PC-9 (cell line): ENCODE results near the gene CDCA5. TPM values are rescaled to one million over a fixed set of nuclear protein-coding genes. Genes with fewer than 3 reads are reported as not detected.

Experiments used
- BruUV-seq: library from RNA; stranded (reverse); fragments of 400-500 nt; replicated peaks from 2 replicates; lab custom pipeline; 2021; lab: Mats Ljungman, UMichigan
- CTCF ChIA-PET: fragments of 300-600 bp; sonication (Branson Sonifier 250); formaldehyde crosslinking; loops from one replicate; lab custom pipeline; 2022; ENCODE audit warnings: antibody characterized with exemption; lab: Charles Lee
- POLR2A ChIA-PET: fragments of 300-600 bp; sonication (Branson Sonifier 250); formaldehyde crosslinking; loops from one replicate; lab custom pipeline; 2022; ENCODE audit warnings: antibody characterized with exemption; ENCODE audit not compliant: unreplicated experiment; lab: Charles Lee
- DNase-seq, 2 experiments: peaks; one replicate each; pipeline versions ENCODE4 v3.0.0 to v3.0.0-alpha.2; 2015 to 2022; ENCODE audit warnings: mixed read lengths in 1 of 2
- H2AFZ ChIP-seq: fragments of 200-600 bp; sonication (generic); 2 replicates; pipeline ENCODE4 v1.8.1; 2017; ENCODE audit warnings: antibody characterized with exemption
- H3F3A ChIP-seq: fragments of 200-600 bp; sonication (generic); 2 replicates; pipeline ENCODE4 v1.8.1; 2017; ENCODE audit warnings: antibody characterized with exemption, mild to moderate bottlenecking, low read depth; ENCODE audit not compliant: insufficient read depth
- H3K27ac ChIP-seq: fragments of 200-600 bp; sonication (generic); 2 replicates; pipeline ENCODE4 v1.6.1; 2016; ENCODE audit warnings: mixed run types
- H3K27me3 ChIP-seq: fragments of 200-600 bp; sonication (generic); 2 replicates; pipeline ENCODE4 v1.6.1; 2016; ENCODE audit warnings: low read depth, mixed run types; ENCODE audit not compliant: insufficient read depth
- H3K36me3 ChIP-seq: fragments of 200-600 bp; sonication (generic); 2 replicates; pipeline ENCODE4 v1.6.1; 2016; ENCODE audit warnings: low read depth, mixed run types
- H3K4me1 ChIP-seq: fragments of 200-600 bp; sonication (generic); replicated peaks from 2 replicates; pipeline ENCODE4 v1.6.1; 2016; ENCODE audit warnings: mixed run types; ENCODE audit not compliant: insufficient read depth
- H3K4me2 ChIP-seq: fragments of 200-600 bp; sonication (generic); 2 replicates; pipeline ENCODE4 v1.6.1; 2017; ENCODE audit warnings: mixed run types
- H3K4me3 ChIP-seq: fragments of 200-600 bp; sonication (generic); 2 replicates; pipeline ENCODE4 v1.6.1; 2016; ENCODE audit warnings: mixed run types
- H3K79me2 ChIP-seq: fragments of 200-600 bp; sonication (generic); 2 replicates; pipeline ENCODE4 v1.6.1; 2017; ENCODE audit warnings: low read depth, mixed run types
- H3K9me2 ChIP-seq: fragments of 200-600 bp; sonication (generic); 2 replicates; pipeline ENCODE4 v1.8.1; 2017; ENCODE audit warnings: mild to moderate bottlenecking; ENCODE audit not compliant: insufficient read depth
- H3K9me3 ChIP-seq: fragments of 200-600 bp; sonication (generic); 2 replicates; pipeline ENCODE4 v1.8.1; 2016; ENCODE audit warnings: low read depth; ENCODE audit not compliant: insufficient read depth
- H4K20me1 ChIP-seq: fragments of 200-600 bp; sonication (generic); 2 replicates; pipeline ENCODE4 v1.8.1; 2017; ENCODE audit not compliant: insufficient read depth
- CTCF ChIP-seq: fragments of 200-600 bp; sonication (generic); conservative IDR thresholded peaks from 2 replicates; pipeline ENCODE4 v1.6.1; 2017; ENCODE audit warnings: mixed run types, antibody characterized with exemption, mild to moderate bottlenecking, moderate library complexity
- EZH2 ChIP-seq: fragments of 200-600 bp; sonication (generic); IDR thresholded peaks from 2 replicates; pipeline ENCODE4 v1.8.0; 2017; ENCODE audit warnings: antibody characterized with exemption, low read depth
- intact Hi-C: fragments of 100-400 bp; cut with micrococcal nuclease; formaldehyde crosslinking; loops from one replicate; pipeline ENCODE4 v1.10.0; 2022; ENCODE audit not compliant: unreplicated experiment
- total RNA-seq: library from RNA; stranded (reverse); gene quantifications from 2 replicates; pipeline ENCODE4 v1.2.3, GENCODE V29; 2021

CDCA5 gene
- total RNA-seq, 1 experiment from 2014 or later, result 86.4 TPM

DNA sequence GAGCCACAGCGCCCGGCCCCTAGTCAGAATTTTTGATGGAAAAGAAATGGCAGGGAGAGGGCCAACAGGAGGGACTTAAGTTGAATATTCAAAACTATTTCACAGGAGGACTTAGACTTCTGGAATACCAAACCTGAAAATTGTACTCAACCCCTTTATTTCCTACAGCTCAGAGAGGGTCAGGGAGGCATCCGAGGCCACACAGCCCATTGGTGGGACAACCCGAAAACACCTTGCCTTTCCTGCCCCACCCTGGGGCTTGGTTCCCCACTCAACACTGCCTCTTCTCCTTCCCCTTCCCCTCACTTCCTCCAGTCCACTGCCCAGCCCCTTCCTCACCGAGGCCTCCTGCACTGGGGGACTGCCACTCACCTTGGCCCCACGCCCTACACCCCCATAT is 26.8 kb downstream of the CDCA5 start:
- BruUV-seq, result no TSS peak
- no peaks in the 10 kb centered on the region for H3F3A ChIP-seq

GRCh38 chr11:65055538-65055937 is 28.3 kb downstream of the CDCA5 start:
- no TSS peak for BruUV-seq

More for the DNA sequence above, 26.8 kb downstream of the CDCA5 start:
- no peaks in the 10 kb centered on the region for H3K9me3 ChIP-seq
- ChIA-PET CTCF (interaction anchor here (0.6 kb wide), 1 partner anchor 21 kb away, joined by 5 read pairs; no protein-coding TSS in a partner anchor), POLR2A (no interaction called here)
- intact Hi-C loops, result no loop called here
- no peak overlapping the region for H3K4me3 ChIP-seq
- no peaks in the 10 kb centered on the region for H3K4me1 ChIP-seq
- no peak for DNase-seq
- TF ChIP-seq CTCF (no peak), EZH2 (no peak)
- H4K20me1 ChIP-seq, result no peaks in the 10 kb centered on the region
- H3K27me3 ChIP-seq, result no peaks in the 10 kb centered on the region
- H3K4me2 ChIP-seq, result no peak overlapping the region
- no peaks in the 10 kb centered on the region for H3K9me2 ChIP-seq
- H3K79me2 ChIP-seq, result no peaks in the 10 kb centered on the region
- no peak overlapping the region for H3K27ac ChIP-seq
- H3K36me3 ChIP-seq, result no peaks in the 10 kb centered on the region
- H2AFZ ChIP-seq, result no peak overlapping the region

DNA sequence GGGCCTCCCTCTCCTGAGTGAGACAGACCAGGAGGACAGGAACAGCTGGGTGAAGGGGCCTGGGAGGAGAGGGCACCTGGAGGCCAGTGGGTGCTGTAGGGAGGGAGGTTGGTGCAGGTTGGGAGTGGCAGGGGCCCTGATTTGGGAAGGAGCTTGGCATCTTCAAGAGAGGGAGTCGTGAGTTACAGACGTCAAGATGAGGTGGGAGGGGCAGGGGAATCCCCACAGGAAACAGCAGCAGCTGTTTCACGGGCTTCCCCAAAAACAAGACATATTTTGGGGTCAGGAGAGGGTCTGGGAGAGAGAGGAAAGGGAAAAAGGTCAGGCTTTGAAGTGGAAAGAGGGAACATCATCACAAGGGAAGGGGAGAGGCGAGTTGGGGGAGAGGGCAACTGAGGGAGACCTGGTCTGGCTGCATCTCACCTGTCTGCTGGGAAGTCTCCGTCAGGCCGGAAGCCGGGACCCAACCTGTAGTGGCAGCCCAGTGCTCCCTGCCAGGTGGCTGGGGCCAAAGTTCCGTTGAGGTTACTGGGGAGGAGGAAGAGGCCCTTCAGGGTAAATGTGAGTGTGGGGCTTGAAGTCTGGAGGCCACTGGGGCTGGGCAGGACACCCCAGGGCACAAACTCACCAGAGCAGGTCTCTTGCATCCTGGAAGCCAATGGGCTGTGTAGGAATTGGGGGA is 29.9 kb downstream of the CDCA5 start:
- Histone ChIP-seq H3K79me2 (no peaks in the 10 kb centered on the region), H3K4me2 (no peak overlapping the region), H3K4me1 (no peaks in the 10 kb centered on the region), H3K36me3 (no peaks in the 10 kb centered on the region), H3K27ac (no peak overlapping the region), H4K20me1 (no peaks in the 10 kb centered on the region), H3F3A (no peaks in the 10 kb centered on the region; the same call in 1 of the 2 replicates), H3K9me3 (no peaks in the 10 kb centered on the region), H2AFZ (no peak overlapping the region), H3K4me3 (no peak overlapping the region), H3K9me2 (no peaks in the 10 kb centered on the region), H3K27me3 (no peaks in the 10 kb centered on the region)
- BruUV-seq, result no TSS peak
- TF ChIP-seq EZH2 (no peak), CTCF (no peak)
- DNase-seq, result no peak
- intact Hi-C loops, result no loop called here
- ChIA-PET POLR2A (interaction anchor here (0.7 kb wide), 1 partner anchor 431 kb away, joined by 4 read pairs; no protein-coding TSS in a partner anchor), CTCF (no interaction called here)

More at GRCh38 chr11:65055538-65055937, 28.3 kb downstream of the CDCA5 start:
- Histone ChIP-seq H3K9me2 (no peaks in the 10 kb centered on the region), H3K27me3 (no peaks in the 10 kb centered on the region), H3K27ac (no peak overlapping the region), H3K4me1 (no peaks in the 10 kb centered on the region), H3K4me3 (no peak overlapping the region), H3K79me2 (no peaks in the 10 kb centered on the region), H2AFZ (no peak overlapping the region), H4K20me1 (no peaks in the 10 kb centered on the region), H3K4me2 (no peak overlapping the region), H3K36me3 (no peaks in the 10 kb centered on the region), H3F3A (no peaks in the 10 kb centered on the region; the same call in 1 of the 2 replicates), H3K9me3 (no peaks in the 10 kb centered on the region)
- no peak for DNase-seq
- ChIA-PET POLR2A (interaction anchor here (0.6 kb wide), 1 partner anchor 11 kb away, joined by 5 read pairs; no protein-coding TSS in a partner anchor), CTCF (no interaction called here)
- TF ChIP-seq CTCF, result no peak
- no peak for TF ChIP-seq EZH2
- intact Hi-C loops, result no loop called here
